Vagina (tissue), 2 donors: ENCODE data around the gene PPP1R9B.

ENCODE experiments used
- CTCF ChIP-seq, 3 experiments: fragments of 450-650 bp in 2 of 3; fragments of 200-600 bp in 1 of 3; sonication (generic) in 1 of 3; IDR thresholded peaks; one replicate each; pipeline ENCODE4 v1.5.1; 2017 to 2019; ENCODE audit warnings: antibody characterized with exemption in 3 of 3, mild to moderate bottlenecking in 2 of 3, moderate library complexity in 2 of 3
- POLR2A ChIP-seq, 2 donors: fragments of 450-650 bp; IDR thresholded peaks; one replicate each; pipeline ENCODE4 v1.6.1; 2017; ENCODE audit warnings: antibody characterized with exemption in 2 of 2, mild to moderate bottlenecking in 2 of 2, moderate library complexity in 2 of 2

- TF ChIP-seq CTCF (IDR thresholded peaks at IDR 0.05) (no peak), POLR2A (IDR thresholded peaks at IDR 0.05) (no peak)
Observed at GRCh38 chr17:50128441-50129352, 21.8 kb downstream of the PPP1R9B start.
